SK-N-SH (cell line): Measurements from ENCODE around the gene ACTN4. TPM values are rescaled to one million over a fixed set of nuclear protein-coding genes. Genes with fewer than 3 reads are reported as not detected.

ENCODE experiments used
- CTCF ChIA-PET: fragments of 300-600, 350-600 bp; formaldehyde crosslinking; extraction: SDS; loops from one replicate; lab custom pipeline; 2021; lab: Yijun Ruan, JAX
- POLR2A ChIA-PET: fragments of 350-600 bp; sonication (Branson Sonifier 250); formaldehyde crosslinking; extraction: SDS; loops from one replicate; lab custom pipeline; 2020; ENCODE audit warnings: antibody characterized with exemption, inconsistent platforms; lab: Yijun Ruan, JAX
- DNase-seq: peaks from one replicate; pipeline ENCODE4 v3.0.0; 2012
- H2AFZ ChIP-seq: fragments of 200-600 bp; sonication (generic); 2 replicates; pipeline ENCODE4 v1.8.1; 2016; ENCODE audit warnings: antibody characterized with exemption, mild to moderate bottlenecking, low read depth
- H3F3A ChIP-seq: fragments of 200-600 bp; sonication (generic); replicated peaks from 2 replicates; pipeline ENCODE3; 2016; ENCODE audit warnings: antibody characterized with exemption, mild to moderate bottlenecking; ENCODE audit not compliant: insufficient read depth
- H3K27ac ChIP-seq, 2 experiments: fragments of 200-500 bp in 1 of 2; fragments of 200-600 bp in 1 of 2; sonication (Bioruptor generic) in 1 of 2; sonication (generic), shearing (Covaris generic) in 1 of 2; 2 replicates each; pipeline versions ENCODE4 v1.5.1 to v1.6.1; 2014 to 2016; ENCODE audit warnings: low read depth in 2 of 2, inconsistent platforms in 1 of 2, low read length in 1 of 2, mild to moderate bottlenecking in 1 of 2, mixed read lengths in 1 of 2
- H3K27me3 ChIP-seq: fragments of 200-600 bp; sonication (generic), shearing (Covaris generic); 2 replicates; pipeline ENCODE4 v1.6.1; 2016; ENCODE audit warnings: mixed run types; ENCODE audit not compliant: insufficient read depth
- H3K36me3 ChIP-seq, 2 experiments: fragments of 200-500 bp in 1 of 2; fragments of 200-600 bp in 1 of 2; sonication (Bioruptor generic) in 1 of 2; sonication (generic) in 1 of 2; replicated peaks in 1 of 2; 2 replicates each; pipeline versions ENCODE3 to v1.5.1; 2014 to 2016; ENCODE audit warnings: low read length in 1 of 2, mild to moderate bottlenecking in 1 of 2; ENCODE audit not compliant: insufficient read depth in 2 of 2, control insufficient read depth in 1 of 2
- H3K4me1 ChIP-seq, 2 experiments: fragments of 200-500 bp in 1 of 2; fragments of 200-600 bp in 1 of 2; sonication (Bioruptor generic) in 1 of 2; sonication (generic), shearing (Covaris generic) in 1 of 2; 2 replicates each; pipeline versions ENCODE4 v1.5.1 to v1.6.1; 2014 to 2016; ENCODE audit warnings: low read depth in 1 of 2, low read length in 1 of 2, mixed run types in 1 of 2; ENCODE audit not compliant: insufficient read depth in 2 of 2, control insufficient read depth in 1 of 2
- H3K4me2 ChIP-seq: fragments of 200-600 bp; sonication (generic), shearing (Covaris generic); 2 replicates; pipeline ENCODE4 v1.6.1; 2017; ENCODE audit warnings: mixed run types
- H3K4me3 ChIP-seq, 2 experiments: fragments of 200-500 bp in 1 of 2; fragments of 200-600 bp in 1 of 2; sonication (Bioruptor generic) in 1 of 2; sonication (generic), shearing (Covaris generic) in 1 of 2; 2 replicates each; pipeline versions ENCODE4 v1.5.1 to v1.8.1; 2014 to 2016; ENCODE audit warnings: low read depth in 2 of 2, inconsistent platforms in 1 of 2, low read length in 1 of 2, mild to moderate bottlenecking in 1 of 2, mixed read lengths in 1 of 2, moderate library complexity in 1 of 2
- H3K79me2 ChIP-seq: fragments of 200-600 bp; sonication (generic); 2 replicates; pipeline ENCODE4 v1.8.1; 2017; ENCODE audit warnings: mild to moderate bottlenecking; ENCODE audit not compliant: insufficient read depth
- H3K9ac ChIP-seq: fragments of 200-600 bp; sonication (generic); 2 replicates; pipeline ENCODE4 v1.6.1; 2017; ENCODE audit warnings: mixed run types
- H3K9me2 ChIP-seq: fragments of 200-600 bp; sonication (generic); 2 replicates; pipeline ENCODE4 v1.6.1; 2017; ENCODE audit warnings: mixed run types
- H3K9me3 ChIP-seq: fragments of 200-600 bp; sonication (generic); 2 replicates; pipeline ENCODE4 v1.6.1; 2017; ENCODE audit warnings: mixed run types, mild to moderate bottlenecking, moderate library complexity
- H4K20me1 ChIP-seq: fragments of 200-600 bp; sonication (generic); 2 replicates; pipeline ENCODE4 v1.6.1; 2017; ENCODE audit warnings: mild to moderate bottlenecking, mixed run types; ENCODE audit not compliant: insufficient read depth
- EP300 ChIP-seq, 2 experiments: IDR thresholded peaks; 2 replicates each; pipeline versions ENCODE4 v1.4.0 to v1.6.1; 2012; ENCODE audit warnings: borderline replicate concordance in 1 of 2, low read depth in 1 of 2, low read length in 1 of 2
- EZH2phosphoT487 ChIP-seq: fragments of 200-600 bp; sonication (generic); IDR thresholded peaks from 2 replicates; pipeline ENCODE4 v1.6.1; 2017; ENCODE audit warnings: low read depth, mixed run types, mild to moderate bottlenecking, antibody characterized with exemption, moderate library complexity, borderline replicate concordance
- FOSL2 ChIP-seq: IDR thresholded peaks from 2 replicates; pipeline ENCODE4 v1.4.0; 2012; ENCODE audit warnings: low read depth, mild to moderate bottlenecking, moderate library complexity, borderline replicate concordance
- JUND ChIP-seq: IDR thresholded peaks from 2 replicates; pipeline ENCODE4 v1.4.0; 2012
- NFIC ChIP-seq: IDR thresholded peaks from 2 replicates; pipeline ENCODE4 v1.4.0; 2012; ENCODE audit warnings: borderline replicate concordance
- NRF1 ChIP-seq: IDR thresholded peaks from 2 replicates; pipeline ENCODE4 v1.6.1; 2012; ENCODE audit warnings: low read depth, mild to moderate bottlenecking, low read length
- POLR2AphosphoS5 ChIP-seq: IDR thresholded peaks from 2 replicates; pipeline ENCODE4 v1.6.1; 2012; ENCODE audit warnings: low read depth, low read length
- RXRA ChIP-seq: IDR thresholded peaks from 2 replicates; pipeline ENCODE4 v1.4.0; 2012; ENCODE audit warnings: low read depth, mild to moderate bottlenecking, borderline replicate concordance
- SIN3A ChIP-seq: IDR thresholded peaks from 2 replicates; pipeline ENCODE4 v1.6.1; 2012; ENCODE audit warnings: low read depth, mild to moderate bottlenecking, low read length, moderate library complexity, borderline replicate concordance
- SMC3 ChIP-seq: IDR thresholded peaks from 2 replicates; pipeline ENCODE4 v1.6.1; 2012; ENCODE audit warnings: low read depth, low read length, improper control_type of control experiment
- TCF12 ChIP-seq: IDR thresholded peaks from 2 replicates; pipeline ENCODE4 v1.4.0; 2012
- TEAD4 ChIP-seq: IDR thresholded peaks from 2 replicates; pipeline ENCODE4 v1.4.0; 2012; ENCODE audit warnings: mild to moderate bottlenecking, borderline replicate concordance; ENCODE audit not compliant: insufficient read depth
- YY1 ChIP-seq: IDR thresholded peaks from 2 replicates; pipeline ENCODE4 v1.4.0; 2012; ENCODE audit warnings: low read depth, mild to moderate bottlenecking
- WGBS: methylation state at CpG from one replicate; pipeline ENCODE4 v1.1.6; 2017; ENCODE audit warnings: low lambda C conversion rate; 5-methylcytosine and 5-hydroxymethylcytosine counted together
- polyA plus RNA-seq, 3 experiments: library from polyadenylated mRNA; depleted of rRNA; stranded (reverse); fragments of >200 nt; gene quantifications; 2 replicates each; pipeline ENCODE4 v1.2.3, GENCODE V29; 2012
- TF ChIP-seq, protein P1 (sequence below): fragments of 150-350 bp; IDR thresholded peaks from 2 replicates; pipeline ENCODE4 v1.6.1; 2016; ENCODE audit warnings: mild to moderate bottlenecking, low read depth, low read length
- TF ChIP-seq, protein P2 (sequence below): IDR thresholded peaks from 2 replicates; pipeline ENCODE4; 2012
- TF ChIP-seq, protein P3 (sequence below): IDR thresholded peaks from 2 replicates; pipeline ENCODE4 v1.4.0; 2012; ENCODE audit warnings: low read depth

Gene ACTN4
- polyA plus RNA-seq, 1 of the 3 experiments (the other 2 are of a cell fraction): 598 TPM

DNA sequence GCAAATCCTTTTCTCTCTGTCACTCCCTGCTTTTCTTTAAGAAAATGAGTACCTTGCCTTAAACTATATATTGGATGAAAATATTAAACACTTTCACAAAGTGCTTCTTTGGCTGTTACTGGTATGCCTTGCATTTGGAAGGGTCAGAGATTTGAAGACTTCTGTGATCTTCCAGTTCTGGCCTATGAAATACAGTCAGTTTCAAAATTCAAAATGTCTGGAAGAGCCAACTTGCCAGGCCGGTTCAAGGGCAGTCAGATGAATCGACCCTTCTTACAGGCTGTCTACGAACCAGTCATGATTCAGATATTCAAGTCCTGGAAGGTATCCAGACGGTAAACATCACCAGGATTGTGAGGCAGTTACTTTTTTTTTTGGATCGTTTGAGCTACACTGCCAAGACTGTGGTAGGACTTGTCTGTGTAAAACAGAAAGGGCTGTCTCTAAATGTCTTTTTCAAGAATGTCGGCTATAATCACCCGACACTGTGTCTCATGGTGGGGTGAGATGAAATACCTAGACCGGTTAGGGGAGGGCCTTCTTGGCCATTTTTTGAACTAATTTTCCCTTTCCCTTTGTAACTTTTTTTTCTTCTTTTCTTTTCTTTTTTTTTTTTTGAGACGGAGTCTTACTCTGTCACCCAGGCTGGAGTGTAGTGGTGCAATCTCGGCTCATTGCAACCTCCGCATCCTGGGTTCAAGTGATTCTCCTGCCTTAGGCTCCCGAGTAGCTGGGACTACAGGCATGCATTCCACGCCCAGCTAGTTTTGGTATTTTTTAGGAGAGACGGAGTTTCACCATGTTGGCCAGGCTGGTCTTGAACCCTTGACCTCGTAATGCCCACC lies 11.2 kb downstream of the ACTN4 start:
- CTCF ChIA-PET: interaction anchor here (0.7 to 1.6 kb wide), 2 partner anchors 61 to 115 kb away, joined by 3 read pairs; no protein-coding TSS in a partner anchor
- H4K20me1 ChIP-seq: peaks cover 5% of the 10 kb centered on the region; the same call in 1 of the 2 replicates
- H3K27ac ChIP-seq: peak overlapping the region; percentile 84 to 99
- H3K4me2 ChIP-seq: peak overlapping the region; percentile 84
- H3K4me3 ChIP-seq: peak overlapping the region in 1 of 2 experiments; percentile 50; a peak in 3 of 4 replicates
- no peaks in the 10 kb centered on the region for H3K27me3 ChIP-seq
- H3K9ac ChIP-seq: peak overlapping the region; percentile 83
- H3F3A ChIP-seq: peaks cover 53% of the 10 kb centered on the region
- POLR2A ChIA-PET: no interaction called here
- peaks cover 12 to 60% of the 10 kb centered on the region in 2 experiments for H3K4me1 ChIP-seq
- DNase-seq: no peak
- WGBS: 22% methylated on average over 15 of the region's 15 CpGs
- no peak overlapping the region for H2AFZ ChIP-seq
- H3K79me2 ChIP-seq: peaks cover 95% of the 10 kb centered on the region
- no peaks in the 10 kb centered on the region for H3K9me2 ChIP-seq
- no peaks in the 10 kb centered on the region for H3K9me3 ChIP-seq
- peaks cover 6 to 16% of the 10 kb centered on the region in 2 experiments for H3K36me3 ChIP-seq
- TF ChIP-seq NRF1: no peak
- TF ChIP-seq NFIC: peak; percentile 96
- TF ChIP-seq, protein P1, sequence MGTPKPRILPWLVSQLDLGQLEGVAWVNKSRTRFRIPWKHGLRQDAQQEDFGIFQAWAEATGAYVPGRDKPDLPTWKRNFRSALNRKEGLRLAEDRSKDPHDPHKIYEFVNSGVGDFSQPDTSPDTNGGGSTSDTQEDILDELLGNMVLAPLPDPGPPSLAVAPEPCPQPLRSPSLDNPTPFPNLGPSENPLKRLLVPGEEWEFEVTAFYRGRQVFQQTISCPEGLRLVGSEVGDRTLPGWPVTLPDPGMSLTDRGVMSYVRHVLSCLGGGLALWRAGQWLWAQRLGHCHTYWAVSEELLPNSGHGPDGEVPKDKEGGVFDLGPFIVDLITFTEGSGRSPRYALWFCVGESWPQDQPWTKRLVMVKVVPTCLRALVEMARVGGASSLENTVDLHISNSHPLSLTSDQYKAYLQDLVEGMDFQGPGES: no peak
- TF ChIP-seq, protein P2, sequence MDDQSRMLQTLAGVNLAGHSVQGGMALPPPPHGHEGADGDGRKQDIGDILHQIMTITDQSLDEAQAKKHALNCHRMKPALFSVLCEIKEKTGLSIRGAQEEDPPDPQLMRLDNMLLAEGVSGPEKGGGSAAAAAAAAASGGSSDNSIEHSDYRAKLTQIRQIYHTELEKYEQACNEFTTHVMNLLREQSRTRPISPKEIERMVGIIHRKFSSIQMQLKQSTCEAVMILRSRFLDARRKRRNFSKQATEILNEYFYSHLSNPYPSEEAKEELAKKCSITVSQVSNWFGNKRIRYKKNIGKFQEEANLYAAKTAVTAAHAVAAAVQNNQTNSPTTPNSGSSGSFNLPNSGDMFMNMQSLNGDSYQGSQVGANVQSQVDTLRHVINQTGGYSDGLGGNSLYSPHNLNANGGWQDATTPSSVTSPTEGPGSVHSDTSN: peak; percentile 59
- TF ChIP-seq SIN3A: peak; percentile 78; the same call in 1 of the 2 replicates
- TF ChIP-seq EP300 (IDR thresholded peaks at IDR 0.05; ENCODE audit: borderline replicate concordance in 1 of 2, low read depth in 1 of 2, low read length in 1 of 2): peak in 1 of 2 experiments; percentile 84; a peak in 2 of 4 replicates
- no peak for TF ChIP-seq EZH2phosphoT487
- peak; percentile 76 for TF ChIP-seq JUND
- TF ChIP-seq, protein P3, sequence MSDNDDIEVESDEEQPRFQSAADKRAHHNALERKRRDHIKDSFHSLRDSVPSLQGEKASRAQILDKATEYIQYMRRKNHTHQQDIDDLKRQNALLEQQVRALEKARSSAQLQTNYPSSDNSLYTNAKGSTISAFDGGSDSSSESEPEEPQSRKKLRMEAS: peak; percentile 88
- TF ChIP-seq TCF12: peak; percentile 83
- TF ChIP-seq SMC3: no peak
- TF ChIP-seq TEAD4: peak; percentile 43; the same call in 1 of the 2 replicates
- TF ChIP-seq YY1: peak; percentile 65; the same call in 1 of the 2 replicates
- TF ChIP-seq RXRA: peak; percentile 38; the same call in 1 of the 2 replicates
- TF ChIP-seq FOSL2: peak; percentile 84
- TF ChIP-seq POLR2AphosphoS5: 0 out of 2 replicates have a peak, but pooled peaks have one; percentile 58
